GM19238 (cell line): ENCODE measurements around the gene ANO1.

Experiments used
- DNase-seq: peaks from one replicate; pipeline ENCODE4 v3.0.0; 2011; ENCODE audit warnings: low spot score; ENCODE audit not compliant: insufficient read length

Gene ANO1

DNA sequence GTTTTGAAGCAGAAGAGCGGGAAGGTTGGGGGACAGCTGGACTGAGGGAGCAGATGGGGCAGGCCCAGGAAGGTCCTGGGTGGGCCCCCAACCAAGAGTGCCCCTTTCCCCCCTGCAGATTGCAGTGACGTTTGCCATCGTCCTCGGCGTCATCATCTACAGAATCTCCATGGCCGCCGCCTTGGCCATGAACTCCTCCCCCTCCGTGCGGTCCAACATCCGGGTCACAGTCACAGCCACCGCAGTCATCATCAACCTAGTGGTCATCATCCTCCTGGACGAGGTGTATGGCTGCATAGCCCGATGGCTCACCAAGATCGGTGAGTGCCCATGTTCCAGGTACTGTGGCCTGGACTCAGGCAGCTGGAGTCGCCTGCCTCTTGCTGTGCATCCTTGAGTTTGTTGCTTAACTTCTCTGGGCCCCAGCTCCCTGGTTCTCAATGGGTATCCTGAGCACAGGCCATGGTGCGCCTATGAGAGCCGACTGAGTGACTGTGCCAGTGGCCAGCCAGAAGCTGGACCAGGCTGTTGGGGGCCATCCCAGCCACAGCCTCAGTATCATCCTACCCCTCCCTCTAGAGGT is 83.0 kb downstream of the ANO1 start:
- DNase-seq: no peak

- no peak for DNase-seq
Measured at GRCh38 chr11:70164705-70165104, 86.6 kb downstream of the ANO1 start.

- DNase-seq: no peak
Measured at GRCh38 chr11:70167120-70167519, 89.0 kb downstream of the ANO1 start.

- no peak for DNase-seq
Measured at GRCh38 chr11:70167723-70168404, 89.7 kb downstream of the ANO1 start.

- DNase-seq: no peak
Measured at GRCh38 chr11:70168405-70168754, 90.3 kb downstream of the ANO1 start.

DNA sequence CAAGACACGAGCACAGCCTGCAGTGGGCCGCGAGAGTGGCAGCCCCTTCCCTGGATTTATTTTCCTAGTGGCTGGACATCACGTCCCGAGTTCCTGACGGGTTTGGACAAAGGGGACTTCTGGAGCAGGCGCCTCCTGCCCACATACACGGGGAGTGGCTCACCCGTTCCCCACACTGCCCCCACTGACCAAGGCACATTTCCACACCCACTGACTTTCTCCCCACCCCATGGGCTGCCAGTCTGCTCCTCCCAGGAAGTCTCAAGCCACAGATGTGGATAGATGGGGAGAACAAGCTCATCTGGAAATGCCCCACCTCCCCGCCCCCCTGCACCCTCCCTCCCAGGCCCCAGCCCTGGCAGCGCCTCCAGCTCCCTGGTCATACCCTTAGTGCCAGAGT is 91.0 kb downstream of the ANO1 start:
- no peak for DNase-seq

DNA sequence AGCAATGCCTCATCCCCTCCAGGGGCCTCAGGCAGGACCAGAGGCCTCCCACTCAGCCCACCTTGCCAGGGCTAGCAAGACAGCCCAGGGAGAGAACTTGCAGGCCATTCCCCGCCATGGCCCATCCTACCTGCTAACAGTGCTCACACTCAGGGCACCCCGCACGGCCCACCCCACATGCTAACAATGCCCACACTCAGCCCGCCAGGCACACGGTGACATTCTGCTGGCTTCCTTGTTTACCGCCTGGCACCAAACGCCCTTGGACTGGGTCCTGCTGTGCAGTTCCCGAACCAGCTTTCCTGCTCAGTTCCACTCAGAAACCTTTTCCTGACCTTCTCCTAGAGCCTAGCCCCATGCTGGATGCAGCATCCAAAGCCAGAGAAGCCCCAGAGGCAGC is 91.5 kb downstream of the ANO1 start:
- no peak for DNase-seq

GRCh38 chr11:70170596-70171210 is 92.6 kb downstream of the ANO1 start:
- DNase-seq: no peak

DNA sequence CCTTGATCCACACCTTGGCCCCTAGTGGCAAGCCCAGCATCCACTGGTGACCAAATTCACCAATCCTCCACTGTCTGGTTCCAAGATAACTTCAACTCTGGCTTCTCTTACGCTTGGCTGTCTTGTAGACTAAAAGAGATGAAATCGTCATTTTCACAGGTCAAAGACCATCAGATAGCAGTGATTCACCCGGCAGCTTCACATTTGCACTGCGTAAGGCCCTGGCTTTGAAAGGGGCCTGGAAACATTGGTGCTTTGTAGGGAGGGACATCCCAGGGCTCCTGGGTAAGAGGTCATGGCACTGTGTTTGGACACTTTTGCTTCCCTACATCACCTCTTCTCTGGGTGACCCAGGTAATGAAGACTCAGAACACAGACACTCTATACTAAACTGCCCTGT is 94.9 kb downstream of the ANO1 start:
- DNase-seq: no peak

DNA sequence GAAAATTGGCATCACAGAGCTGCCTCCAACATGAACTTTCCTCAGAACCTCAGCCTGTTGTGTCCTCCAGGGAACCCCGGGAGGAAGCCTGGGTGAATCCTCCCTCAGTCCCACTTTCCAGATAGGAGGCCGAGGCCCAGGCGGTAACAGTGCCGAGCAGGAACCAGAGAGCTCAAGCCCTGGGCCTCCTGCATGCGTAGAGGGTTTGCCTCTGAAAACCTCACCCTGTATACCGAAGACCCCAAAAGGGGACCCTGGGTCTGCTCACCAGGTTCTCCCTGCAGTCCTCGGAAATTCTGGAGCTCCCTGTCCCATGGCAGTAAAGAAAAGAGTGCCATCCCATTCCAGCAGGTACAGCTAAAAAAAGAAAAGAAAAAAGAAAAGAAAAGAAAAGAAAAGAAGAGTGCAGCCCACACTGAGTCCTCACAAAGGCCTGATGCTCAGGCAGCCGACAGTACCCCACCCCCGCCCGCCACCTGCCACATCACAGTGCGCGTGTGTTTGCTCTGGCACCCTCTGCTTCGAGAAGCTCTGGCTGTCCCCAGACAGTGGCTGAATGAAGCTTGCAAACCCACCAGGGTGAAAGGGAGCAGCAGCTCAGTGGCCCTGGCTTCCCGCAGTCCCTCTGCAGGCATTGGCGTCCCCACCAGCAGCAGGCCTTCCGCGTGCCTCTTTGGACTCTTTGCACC is 96.6 kb downstream of the ANO1 start:
- DNase-seq: no peak

- no peak for DNase-seq
Measured at GRCh38 chr11:70175236-70175698, 97.2 kb downstream of the ANO1 start.

DNA sequence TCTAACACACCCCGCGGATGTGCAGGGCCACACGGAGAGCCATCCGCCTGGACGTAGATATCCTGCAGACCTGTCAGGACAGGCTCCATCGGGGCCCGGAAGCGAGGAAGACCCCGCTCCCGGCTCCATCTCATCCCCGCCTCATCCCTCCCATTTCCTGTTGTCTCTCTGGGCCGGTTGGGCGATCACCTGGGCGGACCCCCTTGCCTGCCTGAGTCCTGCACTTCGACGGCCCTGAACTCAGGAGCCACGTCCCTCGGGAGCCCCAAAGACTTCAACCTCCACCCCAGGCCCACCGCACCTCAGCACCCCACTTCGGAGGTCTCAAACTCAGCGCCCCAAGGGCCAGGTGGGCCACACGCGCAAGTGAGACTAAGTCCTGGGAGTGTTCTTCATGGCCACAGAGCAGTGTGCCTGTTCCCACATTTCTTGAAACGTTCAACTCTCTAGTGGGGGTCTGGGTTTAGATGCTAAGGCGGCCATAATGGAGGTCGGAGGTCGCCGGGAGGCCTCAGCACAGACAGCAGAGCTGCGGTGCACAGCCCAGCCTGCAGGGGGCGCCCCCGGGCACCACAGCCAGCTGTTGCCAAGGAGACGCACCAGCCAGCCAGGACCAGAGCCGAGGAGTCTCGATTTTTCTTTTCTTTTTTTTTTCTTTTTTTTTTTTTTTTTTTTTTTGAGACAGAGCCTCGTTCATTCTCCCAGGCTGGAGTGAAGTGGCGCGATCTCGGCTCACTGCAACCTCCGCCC is 99.0 kb downstream of the ANO1 start:
- DNase-seq: peak; percentile 62

GRCh38 chr11:70180906-70181305 is 102.8 kb downstream of the ANO1 start:
- no peak for DNase-seq

DNA sequence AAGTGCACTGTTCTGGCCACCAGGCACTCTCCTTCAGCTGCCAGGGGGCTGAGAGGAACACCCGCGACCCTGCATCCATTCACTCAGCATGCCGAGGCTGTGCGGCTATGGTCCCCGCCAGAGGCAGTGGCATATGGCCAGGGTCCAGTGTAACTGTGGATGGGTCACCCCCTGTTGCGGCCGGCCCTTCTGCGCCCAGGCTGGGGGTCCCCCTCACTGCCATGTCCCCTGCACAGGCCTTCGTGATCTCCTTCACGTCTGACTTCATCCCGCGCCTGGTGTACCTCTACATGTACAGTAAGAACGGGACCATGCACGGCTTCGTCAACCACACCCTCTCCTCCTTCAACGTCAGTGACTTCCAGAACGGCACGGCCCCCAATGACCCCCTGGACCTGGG is 104.1 kb downstream of the ANO1 start:
- no peak for DNase-seq

DNA sequence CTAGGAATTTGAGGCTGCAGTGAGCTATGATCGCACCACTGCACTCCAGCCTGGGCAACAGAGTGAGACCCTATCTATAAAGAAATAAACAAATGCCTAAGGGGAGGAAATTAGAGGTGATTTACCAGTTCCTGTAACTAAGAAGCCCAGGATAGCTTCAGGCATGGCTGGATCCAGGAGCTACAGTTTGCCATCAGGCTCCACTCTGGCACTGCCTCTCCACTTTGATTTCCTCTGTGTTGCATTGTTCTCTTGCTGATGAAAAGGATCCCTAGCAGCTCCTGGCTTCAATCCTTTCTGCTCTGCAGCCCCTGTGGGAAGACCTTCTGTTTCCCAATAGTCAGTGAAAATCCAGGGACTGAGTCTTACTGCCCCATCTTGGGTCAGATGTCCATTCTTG is 104.9 kb downstream of the ANO1 start:
- DNase-seq: no peak

- no peak for DNase-seq
Measured at GRCh38 chr11:70183483-70184176, 105.5 kb downstream of the ANO1 start.

DNA sequence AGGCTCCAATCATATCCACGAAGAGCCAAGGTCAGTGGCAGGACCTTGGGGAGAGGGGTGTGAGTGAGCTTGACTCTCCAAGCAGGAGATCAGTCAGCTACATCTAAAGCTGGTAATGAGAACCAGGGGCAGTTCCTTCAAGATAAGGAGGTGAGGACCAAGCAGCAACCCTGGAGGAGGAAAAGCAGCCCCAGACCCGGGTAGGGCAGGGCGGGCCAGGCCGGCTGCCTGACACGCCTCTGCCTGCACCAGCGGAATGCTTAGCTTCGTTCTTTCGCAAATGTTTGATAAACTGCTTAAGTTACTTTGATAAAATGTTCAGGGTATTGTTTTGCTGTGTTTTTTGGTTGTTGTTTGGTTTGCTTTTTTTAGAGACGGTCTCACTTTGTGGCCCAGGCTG is 106.3 kb downstream of the ANO1 start:
- no peak for DNase-seq

DNA sequence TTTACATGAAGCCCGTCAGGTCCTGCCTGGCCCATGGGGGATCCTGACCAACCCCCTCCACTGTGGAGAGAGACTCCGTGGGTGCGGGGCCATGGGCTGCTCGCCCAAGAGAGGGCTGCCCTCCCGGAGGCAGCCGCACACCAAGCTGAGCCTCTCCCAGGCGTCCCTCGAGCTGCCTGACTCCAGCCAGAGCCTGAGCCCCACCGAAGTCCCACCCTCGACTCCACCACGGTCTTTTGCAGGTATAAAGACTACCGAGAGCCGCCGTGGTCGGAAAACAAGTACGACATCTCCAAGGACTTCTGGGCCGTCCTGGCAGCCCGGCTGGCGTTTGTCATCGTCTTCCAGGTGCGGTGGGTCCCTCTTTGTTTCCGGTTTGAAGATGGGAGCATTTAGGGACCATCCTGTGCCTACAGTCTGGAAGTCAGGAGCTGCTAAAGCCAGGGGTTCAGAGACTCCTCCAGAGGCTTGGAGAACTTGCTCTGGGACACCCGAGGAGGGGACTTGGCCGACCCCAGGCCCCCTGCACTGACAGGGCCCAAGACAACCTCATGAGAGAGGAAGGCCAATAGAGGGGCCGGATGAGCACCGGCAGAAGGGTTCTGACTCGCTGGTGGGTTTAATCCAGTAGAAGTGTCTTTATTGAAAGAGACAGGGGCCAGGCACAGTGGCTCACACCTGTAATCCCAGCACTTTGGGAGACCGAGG is 107.4 kb downstream of the ANO1 start:
- no peak for DNase-seq

GRCh38 chr11:70186420-70186819 is 108.3 kb downstream of the ANO1 start:
- DNase-seq: no peak

DNA sequence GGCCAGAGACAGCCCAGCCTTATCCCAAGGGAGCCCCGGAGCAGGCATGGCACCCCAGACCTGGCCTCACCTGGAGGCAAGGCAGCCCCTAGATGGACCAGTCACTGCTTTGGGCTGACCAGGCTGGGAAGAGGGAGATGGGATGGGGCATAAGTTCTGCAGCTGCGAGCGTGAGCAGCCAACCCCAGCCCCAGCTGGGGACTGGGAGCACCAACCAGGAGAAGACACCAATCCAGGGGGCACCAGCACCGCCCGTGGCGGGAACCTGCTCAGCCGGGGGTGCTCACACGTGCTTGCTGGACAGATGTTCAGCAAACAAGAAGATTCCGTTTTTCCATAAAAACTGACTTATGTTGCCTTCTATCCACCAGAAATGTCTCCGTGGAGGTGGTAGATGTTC is 108.8 kb downstream of the ANO1 start:
- no peak for DNase-seq

DNA sequence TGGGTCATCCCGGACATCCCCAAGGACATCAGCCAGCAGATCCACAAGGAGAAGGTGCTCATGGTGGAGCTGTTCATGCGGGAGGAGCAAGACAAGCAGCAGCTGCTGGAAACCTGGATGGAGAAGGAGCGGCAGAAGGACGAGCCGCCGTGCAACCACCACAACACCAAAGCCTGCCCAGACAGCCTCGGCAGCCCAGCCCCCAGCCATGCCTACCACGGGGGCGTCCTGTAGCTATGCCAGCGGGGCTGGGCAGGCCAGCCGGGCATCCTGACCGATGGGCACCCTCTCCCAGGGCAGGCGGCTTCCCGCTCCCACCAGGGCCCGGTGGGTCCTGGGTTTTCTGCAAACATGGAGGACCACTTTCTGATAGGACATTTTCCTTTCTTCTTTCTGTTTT is 109.7 kb downstream of the ANO1 start:
- no peak for DNase-seq
